ENCODE measurements around the gene ACSL6. TPM values are rescaled to one million over a fixed set of nuclear protein-coding genes. Genes with fewer than 3 reads are reported as not detected.

ACSL6 gene
- polyA plus RNA-seq, 2 of the 4 experiments (the other 2 are of a cell fraction): 0.06 to 0.09 TPM

GRCh38 chr5:132056610-132057497 lies 45.4 kb upstream of the ACSL6 start:
- WGBS (ENCODE audit: missing lambda C conversion rate): 81% methylated on average over 12 of the region's 14 CpGs
- POLR2A ChIA-PET: no interaction called here

GRCh38 chr5:132055808-132056609 lies 44.6 kb upstream of the ACSL6 start:
- no peak overlapping the region for H3K4me2 ChIP-seq
- ATAC-seq: no peak
- DNase-seq (ENCODE audit: low read depth in 1 of 2, low spot score in 1 of 2): no peak
- no peaks in the 10 kb centered on the region for H3K9me3 ChIP-seq
- H3K4me1 ChIP-seq: no peaks in the 10 kb centered on the region
- no peak for FAIRE-seq
- H3K27ac ChIP-seq: no peak overlapping the region
- no peak overlapping the region for H3K4me3 ChIP-seq
- TF ChIP-seq HES2 (IDR thresholded peaks at IDR 0.05) (no peak), ZFP36 (IDR thresholded peaks at IDR 0.05; ENCODE audit: borderline replicate concordance, partially characterized antibody) (no peak), CBX2 (IDR thresholded peaks at IDR 0.05; ENCODE audit: borderline replicate concordance, low read depth) (no peak), KDM5A (IDR thresholded peaks at IDR 0.05) (no peak), TFCP2L1 (CRISPR knock-in tag; IDR thresholded peaks at IDR 0.05) (no peak), EHMT2 (IDR thresholded peaks at IDR 0.05; ENCODE audit: low read depth) (no peak), EP300 (IDR thresholded peaks at IDR 0.05) (no peak), FOSL2 (IDR thresholded peaks at IDR 0.05) (no peak), FOSL2 (CRISPR knock-in tag; IDR thresholded peaks at IDR 0.05) (no peak), TP53 (CRISPR knock-in tag; IDR thresholded peaks at IDR 0.05) (no peak), MAFK (IDR thresholded peaks at IDR 0.05; ENCODE audit: partially characterized antibody) (no peak), USF2 (IDR thresholded peaks at IDR 0.05) (no peak), SREBF2 (IDR thresholded peaks at IDR 0.05) (no peak), E2F6 (IDR thresholded peaks at IDR 0.05; ENCODE audit: borderline replicate concordance, low read depth) (no peak)
- CTCF ChIA-PET: interaction anchor here (1.9 to 5.5 kb wide), 2 partner anchors 8 to 48 kb away, joined by 4 to 60 read pairs; no protein-coding TSS in a partner anchor
- 74% methylated on average over 9 of the region's 12 CpGs for WGBS (ENCODE audit: missing lambda C conversion rate)
- POLR2A ChIA-PET: no interaction called here

More at GRCh38 chr5:132056610-132057497, 45.4 kb upstream of the ACSL6 start:
- Histone ChIP-seq H3K27ac (no peak overlapping the region), H3K4me2 (no peak overlapping the region), H3K4me3 (no peak overlapping the region), H3K4me1 (no peaks in the 10 kb centered on the region), H3K9me3 (no peaks in the 10 kb centered on the region)
- no peak for FAIRE-seq
- CTCF ChIA-PET: interaction anchor here (0.8 to 5.5 kb wide), 4 partner anchors 7 to 634 kb away, joined by 3 to 60 read pairs (median 6); no protein-coding TSS in a partner anchor
- no peak for DNase-seq (ENCODE audit: low read depth in 1 of 2, low spot score in 1 of 2)
- ATAC-seq: no peak
- no peak for TF ChIP-seq RARB (CRISPR knock-in tag; IDR thresholded peaks at IDR 0.05)
- TF ChIP-seq BCL3 (IDR thresholded peaks at IDR 0.05): no peak
- TF ChIP-seq POLR2A (IDR thresholded peaks at IDR 0.05; ENCODE audit: low read length): no peak
- TF ChIP-seq RNF2 (IDR thresholded peaks at IDR 0.05; ENCODE audit: borderline replicate concordance, low read depth): no peak
- TF ChIP-seq CHD4 (IDR thresholded peaks at IDR 0.05; ENCODE audit: borderline replicate concordance): no peak
- no peak for TF ChIP-seq JUNB (IDR thresholded peaks at IDR 0.05)
- no peak for TF ChIP-seq KDM1A (IDR thresholded peaks at IDR 0.05; ENCODE audit: low read depth)
- no peak for TF ChIP-seq FOSB (CRISPR knock-in tag; IDR thresholded peaks at IDR 0.05)
- no peak for TF ChIP-seq NR3C1 (IDR thresholded peaks at IDR 0.05)
- no peak for TF ChIP-seq PBX3 (IDR thresholded peaks at IDR 0.05)
